Activated CD4-positive, CD25-positive, alpha-beta regulatory T cell (primary cell): ENCODE results near the gene CYP1B1.
"Not testable (repeated sequence)": the region's sequence is repeated elsewhere in the genome, so short reads cannot be mapped to it uniquely, and the experiment has no call there.

ENCODE experiments used
- DNase-seq, 4 experiments: peaks; one replicate each; lab custom pipeline; 2025; lab: John Stamatoyannopoulos, UW

CYP1B1 gene

GRCh38 chr2:38075507-38076151 lies at the start of gene CYP1B1:
Gene CYP1B1, minus strand, starts transcription at chr2:38076151. Its CDS starts 763 bp downstream, at chr2:38075388.
- no peak for DNase-seq

- no peak for DNase-seq
Observed at GRCh38 chr2:38125007-38125406, 49.1 kb upstream of the CYP1B1 start.

GRCh38 chr2:38123911-38124310 lies 48.0 kb upstream of the CYP1B1 start:
- DNase-seq = no peak

- no peak for DNase-seq
Observed at GRCh38 chr2:38122344-38122743, 46.4 kb upstream of the CYP1B1 start.

GRCh38 chr2:38121481-38121880 lies 45.5 kb upstream of the CYP1B1 start:
- no peak for DNase-seq

GRCh38 chr2:38120829-38121228 lies 44.9 kb upstream of the CYP1B1 start:
- no peak for DNase-seq

- no peak for DNase-seq
Observed at GRCh38 chr2:38120264-38120592, 44.3 kb upstream of the CYP1B1 start.

- no peak for DNase-seq
Observed at GRCh38 chr2:38116762-38117161, 40.8 kb upstream of the CYP1B1 start.

- peak in 2 of 4 experiments; percentile 36 to 40 for DNase-seq
Observed at GRCh38 chr2:38115216-38116032, 39.5 kb upstream of the CYP1B1 start.

GRCh38 chr2:38113981-38114708 lies 38.2 kb upstream of the CYP1B1 start:
- no peak for DNase-seq

GRCh38 chr2:38113051-38113450 lies 37.1 kb upstream of the CYP1B1 start:
- no peak for DNase-seq

- DNase-seq = not testable (repeated sequence)
Observed at GRCh38 chr2:38111350-38111749, 35.4 kb upstream of the CYP1B1 start.

GRCh38 chr2:38109732-38110181 lies 33.8 kb upstream of the CYP1B1 start:
- no peak for DNase-seq

- DNase-seq = no peak
Observed at GRCh38 chr2:38108907-38109731, 33.2 kb upstream of the CYP1B1 start.

GRCh38 chr2:38107738-38108410 lies 31.9 kb upstream of the CYP1B1 start:
- no peak for DNase-seq

- DNase-seq = no peak
Observed at GRCh38 chr2:38106405-38107094, 30.6 kb upstream of the CYP1B1 start.

GRCh38 chr2:38105922-38106321 lies 30.0 kb upstream of the CYP1B1 start:
- no peak for DNase-seq

GRCh38 chr2:38104598-38104997 lies 28.6 kb upstream of the CYP1B1 start:
- no peak for DNase-seq

- DNase-seq = no peak
Observed at GRCh38 chr2:38100328-38100727, 24.4 kb upstream of the CYP1B1 start.

- DNase-seq = no peak
Observed at GRCh38 chr2:38099099-38100028, 23.4 kb upstream of the CYP1B1 start.
